ENCODE results near the gene SOD2. TPM values are rescaled to one million over a fixed set of nuclear protein-coding genes. Genes with fewer than 3 reads are reported as not detected.
"Not testable (repeated sequence)": the region's sequence is repeated elsewhere in the genome, so short reads cannot be mapped to it uniquely, and the experiment has no call there.

The SOD2 gene
- polyA plus RNA-seq, 1 donor: 126 TPM

DNA sequence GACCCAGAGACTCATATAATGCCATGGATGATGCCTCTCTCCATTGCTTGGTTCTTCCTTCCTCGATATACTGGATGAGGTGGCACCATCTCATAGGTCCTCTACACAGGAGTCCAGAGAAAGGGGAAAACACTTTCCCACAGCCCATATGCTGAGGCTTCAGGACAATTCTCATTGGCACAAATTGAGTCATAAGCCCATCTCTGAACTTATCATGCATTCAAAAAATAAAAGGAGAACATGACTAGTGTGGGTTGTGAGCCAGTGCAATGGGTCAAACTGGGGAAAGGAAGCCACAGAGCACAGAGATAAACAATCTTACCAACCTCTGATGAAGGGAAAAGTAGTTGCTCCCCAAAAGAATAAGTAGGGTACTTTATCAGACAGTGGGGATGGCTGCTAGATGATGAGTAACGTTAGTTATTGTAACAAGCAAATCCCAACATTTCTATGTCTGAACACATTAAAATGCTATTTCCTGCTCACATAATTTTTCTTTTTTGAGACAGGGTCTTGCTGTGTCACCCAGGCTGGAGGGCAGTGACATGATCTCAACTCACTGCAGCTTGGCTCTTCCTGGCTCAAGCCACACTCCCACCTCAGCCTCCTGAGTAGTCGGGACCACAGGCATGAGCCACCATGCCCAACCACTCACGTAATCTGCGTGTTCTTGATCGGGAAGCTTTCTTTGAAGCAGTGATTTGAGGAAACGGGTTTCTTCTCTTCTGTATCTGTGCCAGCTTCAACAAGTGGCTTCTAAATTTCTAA lies 27.0 kb downstream of the SOD2 start:
- DNase-seq: no peak
- Histone ChIP-seq H3K9me3 (ENCODE audit: control insufficient read depth, low read depth, low read length) (peaks cover 5% of the 10 kb centered on the region), H3K4me1 (ENCODE audit: control insufficient read depth, insufficient read depth, low read length) (no peaks in the 10 kb centered on the region), H3K36me3 (ENCODE audit: control insufficient read depth, insufficient read depth, low read length) (no peaks in the 10 kb centered on the region), H3K4me3 (ENCODE audit: low read length) (no peak overlapping the region), H3K27ac (ENCODE audit: low read length) (no peak overlapping the region), H3K27me3 (ENCODE audit: control insufficient read depth, insufficient read depth, low read length) (no peaks in the 10 kb centered on the region)
- WGBS (ENCODE audit: insufficient coverage, low lambda C conversion rate): no CpG with 5 or more reads among the region's 7 CpGs

DNA sequence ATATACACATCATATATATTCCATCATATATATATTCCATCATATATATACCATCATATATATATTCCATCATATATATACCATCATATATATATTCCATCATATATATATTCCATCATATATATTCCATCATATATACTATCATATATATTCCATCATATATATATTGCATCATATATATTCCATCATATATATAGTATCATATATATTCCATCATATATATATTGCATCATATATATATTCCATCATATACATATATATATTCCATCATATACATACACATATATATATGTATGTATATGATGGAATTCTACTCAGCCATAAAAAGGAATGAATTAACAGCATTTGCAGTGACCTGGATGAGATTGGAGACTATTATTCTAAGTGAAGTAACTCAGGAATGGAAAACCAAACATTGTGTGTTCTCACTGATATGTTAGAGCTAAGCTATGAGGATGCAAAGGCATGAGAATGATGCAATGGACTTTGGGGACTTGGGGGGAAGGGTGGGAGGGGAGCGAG lies 29.6 kb downstream of the SOD2 start:
- DNase-seq; H3K9me3 ChIP-seq (ENCODE audit: control insufficient read depth, low read depth, low read length); H3K27me3 ChIP-seq (ENCODE audit: control insufficient read depth, insufficient read depth, low read length); H3K4me1 ChIP-seq (ENCODE audit: control insufficient read depth, insufficient read depth, low read length); H3K4me3 ChIP-seq (ENCODE audit: low read length); H3K36me3 ChIP-seq (ENCODE audit: control insufficient read depth, insufficient read depth, low read length); H3K27ac ChIP-seq (ENCODE audit: low read length): not testable (repeated sequence)
- WGBS (ENCODE audit: insufficient coverage, low lambda C conversion rate): no CpG with 5 or more reads among the region's 1 CpG

DNA sequence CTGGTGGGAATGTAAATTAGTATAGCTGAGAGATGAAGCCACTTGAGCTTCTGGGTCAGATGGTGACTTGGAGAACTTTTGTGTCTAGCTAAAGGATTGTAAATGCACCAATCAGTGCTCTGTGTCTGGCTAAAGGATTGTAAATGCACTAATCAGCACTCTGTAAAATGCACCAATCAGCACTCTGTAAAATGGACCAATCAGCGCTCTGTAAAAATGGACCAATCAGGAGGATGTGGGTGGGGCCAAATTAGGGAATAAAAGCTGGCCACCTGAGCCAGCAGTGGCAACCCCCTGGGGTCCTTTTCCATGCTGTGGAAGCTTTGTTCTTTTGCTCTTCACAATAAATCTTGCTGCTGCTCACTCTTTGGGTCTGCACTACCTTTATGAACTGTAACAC lies 31.1 kb downstream of the SOD2 start:
- H3K9me3 ChIP-seq (ENCODE audit: control insufficient read depth, low read depth, low read length); DNase-seq; H3K27ac ChIP-seq (ENCODE audit: low read length); H3K27me3 ChIP-seq (ENCODE audit: control insufficient read depth, insufficient read depth, low read length); H3K4me1 ChIP-seq (ENCODE audit: control insufficient read depth, insufficient read depth, low read length); H3K4me3 ChIP-seq (ENCODE audit: low read length); H3K36me3 ChIP-seq (ENCODE audit: control insufficient read depth, insufficient read depth, low read length): not testable (repeated sequence)
- WGBS (ENCODE audit: insufficient coverage, low lambda C conversion rate): no CpG with 5 or more reads among the region's 1 CpG

DNA sequence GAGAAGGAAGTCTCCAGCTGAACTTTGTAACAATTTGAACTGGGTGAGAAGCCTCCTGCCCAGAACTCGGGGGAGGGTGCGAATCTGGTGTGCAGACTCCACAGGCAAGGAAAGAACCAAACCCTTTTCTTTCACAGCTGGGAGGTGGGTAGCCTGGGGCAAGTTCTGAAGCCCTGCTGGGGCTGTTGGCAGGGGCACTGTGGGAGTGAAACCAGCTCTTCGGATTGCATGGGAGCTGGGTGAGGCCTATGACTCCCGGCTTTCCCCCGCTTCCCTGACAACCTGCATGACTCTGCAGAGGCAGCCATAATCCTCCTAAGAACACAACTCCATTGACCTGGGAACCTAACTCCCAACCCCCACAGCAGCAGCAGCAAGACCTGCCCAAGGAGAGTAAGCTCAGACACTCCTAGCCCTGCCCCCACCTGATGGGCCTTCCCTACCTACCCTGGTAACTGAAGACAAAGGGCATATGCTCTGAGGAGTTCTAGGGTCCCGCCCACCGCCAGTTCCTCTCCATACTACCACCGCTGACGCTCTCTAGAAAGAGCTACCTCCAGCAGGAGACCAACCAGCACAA lies 37.5 kb downstream of the SOD2 start:
- peaks cover 7% of the 10 kb centered on the region for H3K9me3 ChIP-seq (ENCODE audit: control insufficient read depth, low read depth, low read length)
- no peaks in the 10 kb centered on the region for H3K4me1 ChIP-seq (ENCODE audit: control insufficient read depth, insufficient read depth, low read length)
- WGBS (ENCODE audit: insufficient coverage, low lambda C conversion rate): no CpG with 5 or more reads among the region's 9 CpGs
- DNase-seq: no peak
- H3K36me3 ChIP-seq (ENCODE audit: control insufficient read depth, insufficient read depth, low read length): no peaks in the 10 kb centered on the region
- no peak overlapping the region for H3K27ac ChIP-seq (ENCODE audit: low read length)
- no peak overlapping the region for H3K4me3 ChIP-seq (ENCODE audit: low read length)
- H3K27me3 ChIP-seq (ENCODE audit: control insufficient read depth, insufficient read depth, low read length): no peaks in the 10 kb centered on the region

DNA sequence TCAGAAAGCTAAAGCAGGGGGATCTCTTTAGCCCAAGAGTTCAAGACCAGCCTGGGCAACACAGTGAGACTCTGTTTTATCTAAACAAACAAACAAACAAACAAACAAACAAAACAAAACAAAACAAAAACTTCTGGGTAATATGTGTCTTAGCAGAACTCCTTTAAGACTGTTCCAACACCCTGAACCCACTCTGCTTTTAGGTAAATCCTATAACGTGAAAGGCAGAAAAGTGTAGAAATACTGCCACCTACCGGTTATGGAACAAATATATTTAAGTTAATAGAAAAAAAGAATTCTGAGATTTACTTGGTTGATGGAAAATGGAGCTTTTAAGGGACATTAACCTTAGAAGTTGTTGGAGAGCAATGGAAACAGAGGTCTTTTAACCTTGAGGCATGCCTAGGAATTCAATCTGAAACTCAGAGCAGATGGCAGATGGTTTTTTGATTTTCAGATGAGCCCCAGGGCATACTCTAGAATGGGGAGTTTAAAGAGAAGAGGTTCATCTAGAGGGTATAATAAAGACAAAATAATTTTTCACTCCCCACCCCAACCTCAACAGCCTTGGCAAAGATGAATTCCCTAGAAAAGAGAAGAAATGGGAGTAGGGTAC lies 38.5 kb downstream of the SOD2 start:
- peaks cover 3% of the 10 kb centered on the region for H3K9me3 ChIP-seq (ENCODE audit: control insufficient read depth, low read depth, low read length)
- H3K36me3 ChIP-seq (ENCODE audit: control insufficient read depth, insufficient read depth, low read length): no peaks in the 10 kb centered on the region
- no peaks in the 10 kb centered on the region for H3K4me1 ChIP-seq (ENCODE audit: control insufficient read depth, insufficient read depth, low read length)
- no peak overlapping the region for H3K27ac ChIP-seq (ENCODE audit: low read length)
- peak; percentile 14 to 26 for DNase-seq
- no peaks in the 10 kb centered on the region for H3K27me3 ChIP-seq (ENCODE audit: control insufficient read depth, insufficient read depth, low read length)
- WGBS (ENCODE audit: insufficient coverage, low lambda C conversion rate): 0% methylated on average over 2 of the region's 2 CpGs
- no peak overlapping the region for H3K4me3 ChIP-seq (ENCODE audit: low read length)

DNA sequence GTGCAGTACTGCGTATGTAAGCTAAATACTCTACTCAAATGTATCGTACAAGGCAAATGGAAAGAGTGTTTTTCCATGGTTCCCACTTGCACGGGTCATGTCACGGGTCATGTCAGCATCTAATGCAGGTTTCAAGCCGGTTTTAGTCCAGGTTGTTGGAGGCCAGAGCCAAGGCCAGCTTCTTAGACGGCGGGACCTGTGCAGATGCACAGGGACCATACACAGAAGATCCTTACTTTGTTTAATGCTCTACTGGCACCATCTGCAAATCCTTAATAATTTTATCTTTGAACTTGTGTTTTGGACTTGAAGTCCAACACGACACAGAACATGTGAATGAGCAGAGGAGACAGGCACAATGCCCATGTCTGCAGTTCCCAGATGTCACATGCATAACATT lies 42.7 kb downstream of the SOD2 start:
- H3K4me1 ChIP-seq (ENCODE audit: control insufficient read depth, insufficient read depth, low read length): no peaks in the 10 kb centered on the region
- no peak overlapping the region for H3K27ac ChIP-seq (ENCODE audit: low read length)
- no peaks in the 10 kb centered on the region for H3K36me3 ChIP-seq (ENCODE audit: control insufficient read depth, insufficient read depth, low read length)
- no peaks in the 10 kb centered on the region for H3K27me3 ChIP-seq (ENCODE audit: control insufficient read depth, insufficient read depth, low read length)
- H3K4me3 ChIP-seq (ENCODE audit: low read length): no peak overlapping the region
- H3K9me3 ChIP-seq (ENCODE audit: control insufficient read depth, low read depth, low read length): no peaks in the 10 kb centered on the region
- WGBS (ENCODE audit: insufficient coverage, low lambda C conversion rate): no CpG with 5 or more reads among the region's 8 CpGs
- no peak for DNase-seq

DNA sequence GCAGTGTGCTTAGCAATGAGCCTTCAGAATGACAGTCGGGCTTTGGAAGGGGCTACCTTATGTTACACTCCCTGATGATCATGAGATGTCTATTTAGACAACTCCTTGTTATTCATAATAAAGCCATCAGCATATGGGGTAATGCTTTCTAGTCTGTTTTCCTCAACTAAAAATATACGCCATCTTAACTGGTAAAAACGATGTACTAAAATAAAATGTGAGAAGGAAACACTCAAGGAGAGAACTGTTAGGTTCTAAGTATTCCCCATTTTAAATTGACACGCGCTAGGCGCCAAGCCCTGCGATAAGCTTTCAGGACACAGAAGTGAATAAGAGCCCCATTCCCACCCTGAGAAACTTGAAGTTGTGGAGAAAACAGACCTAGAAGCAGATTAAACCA lies 43.6 kb downstream of the SOD2 start:
- no peaks in the 10 kb centered on the region for H3K36me3 ChIP-seq (ENCODE audit: control insufficient read depth, insufficient read depth, low read length)
- no peak overlapping the region for H3K4me3 ChIP-seq (ENCODE audit: low read length)
- H3K9me3 ChIP-seq (ENCODE audit: control insufficient read depth, low read depth, low read length): no peaks in the 10 kb centered on the region
- no peaks in the 10 kb centered on the region for H3K27me3 ChIP-seq (ENCODE audit: control insufficient read depth, insufficient read depth, low read length)
- 100% methylated on average over 2 of the region's 7 CpGs for WGBS (ENCODE audit: insufficient coverage, low lambda C conversion rate)
- no peaks in the 10 kb centered on the region for H3K4me1 ChIP-seq (ENCODE audit: control insufficient read depth, insufficient read depth, low read length)
- no peak for DNase-seq
- H3K27ac ChIP-seq (ENCODE audit: low read length): no peak overlapping the region

DNA sequence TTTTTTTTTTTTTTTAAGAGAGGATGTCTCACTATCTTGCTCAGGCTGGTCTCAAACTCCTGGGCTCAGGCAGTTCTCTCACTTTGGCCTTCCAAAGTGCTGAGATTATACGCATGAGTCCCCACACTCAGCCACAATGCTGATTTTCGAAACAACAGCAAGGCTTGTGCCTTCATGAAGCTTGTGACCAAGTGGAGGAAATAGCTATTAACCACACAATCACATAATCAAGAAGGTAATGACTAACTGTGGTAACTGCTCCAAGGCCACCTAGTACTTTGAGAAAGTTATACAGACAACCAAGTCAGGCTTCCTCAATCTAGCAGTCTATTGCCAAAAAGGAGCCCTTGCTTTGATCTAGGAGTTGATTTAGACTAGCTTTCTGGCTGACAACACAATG lies 46.3 kb downstream of the SOD2 start:
- Histone ChIP-seq H3K9me3 (ENCODE audit: control insufficient read depth, low read depth, low read length) (no peaks in the 10 kb centered on the region), H3K27me3 (ENCODE audit: control insufficient read depth, insufficient read depth, low read length) (no peaks in the 10 kb centered on the region), H3K4me1 (ENCODE audit: control insufficient read depth, insufficient read depth, low read length) (no peaks in the 10 kb centered on the region), H3K36me3 (ENCODE audit: control insufficient read depth, insufficient read depth, low read length) (no peaks in the 10 kb centered on the region), H3K27ac (ENCODE audit: low read length) (no peak overlapping the region), H3K4me3 (ENCODE audit: low read length) (no peak overlapping the region)
- no peak for DNase-seq
- no CpG with 5 or more reads among the region's 2 CpGs for WGBS (ENCODE audit: insufficient coverage, low lambda C conversion rate)

DNA sequence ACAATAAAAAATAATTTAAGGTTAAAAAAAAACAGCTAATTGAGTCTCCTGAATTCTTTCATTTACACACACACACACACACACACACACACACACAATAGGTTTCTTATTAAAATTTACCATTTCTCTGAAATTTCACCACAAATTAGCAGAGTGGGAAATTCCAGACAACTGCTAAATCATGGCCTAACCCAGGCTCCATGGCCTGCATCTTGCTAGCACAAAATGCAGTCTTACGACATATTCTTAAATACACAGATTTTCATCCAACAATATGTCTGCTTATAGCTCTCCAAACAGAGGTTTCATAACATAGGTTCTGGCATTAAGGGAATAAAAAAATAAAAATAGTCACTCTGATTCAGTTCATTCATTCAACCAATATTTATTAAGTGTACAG lies 46.9 kb downstream of the SOD2 start:
- Histone ChIP-seq H3K36me3 (ENCODE audit: control insufficient read depth, insufficient read depth, low read length) (no peaks in the 10 kb centered on the region), H3K27ac (ENCODE audit: low read length) (no peak overlapping the region), H3K9me3 (ENCODE audit: control insufficient read depth, low read depth, low read length) (no peaks in the 10 kb centered on the region), H3K4me1 (ENCODE audit: control insufficient read depth, insufficient read depth, low read length) (no peaks in the 10 kb centered on the region), H3K4me3 (ENCODE audit: low read length) (no peak overlapping the region), H3K27me3 (ENCODE audit: control insufficient read depth, insufficient read depth, low read length) (no peaks in the 10 kb centered on the region)
- DNase-seq: no peak
- no CpG with 5 or more reads among the region's 1 CpG for WGBS (ENCODE audit: insufficient coverage, low lambda C conversion rate)

DNA sequence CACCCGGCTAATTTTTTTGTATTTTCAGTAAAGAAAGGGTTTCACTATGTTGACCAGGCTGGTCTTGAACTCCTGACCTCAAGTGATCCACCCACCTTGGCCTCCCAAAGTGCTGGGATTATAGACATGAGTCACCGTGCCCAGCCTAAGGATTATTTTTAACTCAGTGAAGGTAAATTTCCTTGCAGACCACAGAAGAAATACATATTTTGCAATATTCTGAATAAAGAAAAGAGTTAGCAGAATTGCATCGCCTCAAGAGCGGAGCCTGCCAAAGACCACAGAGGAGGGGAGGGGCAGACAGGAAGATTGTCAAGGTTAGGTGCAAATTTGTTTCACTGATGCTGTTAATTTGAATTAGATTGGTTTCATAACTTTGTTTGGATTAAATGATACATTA lies 47.4 kb downstream of the SOD2 start:
- H3K4me1 ChIP-seq (ENCODE audit: control insufficient read depth, insufficient read depth, low read length): no peaks in the 10 kb centered on the region
- WGBS (ENCODE audit: insufficient coverage, low lambda C conversion rate): 100% methylated on average over 2 of the region's 4 CpGs

More for the DNA sequence above, 47.4 kb downstream of the SOD2 start:
- DNase-seq: no peak
- Histone ChIP-seq H3K4me3 (ENCODE audit: low read length) (no peak overlapping the region), H3K27ac (ENCODE audit: low read length) (no peak overlapping the region), H3K9me3 (ENCODE audit: control insufficient read depth, low read depth, low read length) (no peaks in the 10 kb centered on the region), H3K27me3 (ENCODE audit: control insufficient read depth, insufficient read depth, low read length) (no peaks in the 10 kb centered on the region), H3K36me3 (ENCODE audit: control insufficient read depth, insufficient read depth, low read length) (no peaks in the 10 kb centered on the region)

All from large intestine (tissue), 3 donors.